KOPT-K1 (cell line): ENCODE data around the gene TGM6.
A peak's percentile ranks its signal among the peaks of the same experiment; 100 is the strongest.

Experiments used
- H3K27ac ChIP-seq: fragments of 200-600 bp; sonication (generic); 2 replicates; pipeline ENCODE4 v1.5.1; 2016; ENCODE audit warnings: antibody characterized with exemption, mild to moderate bottlenecking, low read depth, low read length; ENCODE audit not compliant: poor library complexity, severe bottlenecking
- H3K36me3 ChIP-seq: fragments of 200-600 bp; sonication (generic); 2 replicates; pipeline ENCODE4 v1.5.1; 2017; ENCODE audit warnings: antibody characterized with exemption, mild to moderate bottlenecking, low read length, moderate library complexity; ENCODE audit not compliant: insufficient read depth
- H3K9me3 ChIP-seq: fragments of 200-600 bp; sonication (generic); 2 replicates; pipeline ENCODE4 v1.5.1; 2017; ENCODE audit warnings: antibody characterized with exemption, low read length, mild to moderate bottlenecking; ENCODE audit not compliant: insufficient read depth, poor library complexity, severe bottlenecking

The TGM6 gene

DNA sequence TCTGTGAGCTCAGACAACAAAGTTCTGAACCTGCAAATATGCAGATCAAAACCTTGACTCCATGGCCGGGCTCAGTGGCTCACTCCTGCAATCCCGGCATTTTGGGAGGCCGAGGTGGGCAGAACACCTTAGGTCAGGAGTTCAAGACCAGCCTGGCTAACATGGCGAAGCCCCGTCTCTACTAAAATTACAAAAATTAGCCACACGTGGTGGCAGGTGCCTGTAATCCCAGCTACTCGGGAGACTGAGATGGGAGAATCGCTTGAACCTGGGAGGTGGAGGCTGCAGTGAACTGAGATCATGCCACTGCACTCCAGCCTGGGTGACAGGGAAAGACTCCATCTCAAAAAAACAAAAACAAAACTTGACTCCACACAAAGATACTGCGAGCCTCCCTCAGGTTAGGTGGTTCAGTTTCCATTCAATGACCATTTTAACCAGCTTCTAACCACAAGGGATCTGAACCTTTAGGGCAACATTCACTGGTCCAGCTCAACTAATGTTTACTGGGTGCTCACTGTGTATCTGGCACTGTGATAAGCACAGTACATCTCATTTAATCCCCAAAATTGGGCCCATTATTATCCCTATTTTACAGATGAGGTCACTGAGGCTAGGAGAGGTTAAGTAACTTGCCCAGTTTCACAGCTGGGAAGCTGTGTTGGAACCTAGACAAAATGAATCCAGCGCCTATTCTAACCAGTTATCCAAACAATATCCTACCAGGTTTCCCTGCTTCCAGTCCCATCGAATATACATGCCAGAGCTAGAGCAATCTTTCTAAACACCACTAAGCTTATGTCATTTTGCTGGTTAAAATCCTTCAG is 88.1 kb downstream of the TGM6 start:
- H3K36me3 ChIP-seq: peaks cover 57% of the 10 kb centered on the region
- H3K9me3 ChIP-seq: no peaks in the 10 kb centered on the region
- H3K27ac ChIP-seq: peak overlapping the region; percentile 93

DNA sequence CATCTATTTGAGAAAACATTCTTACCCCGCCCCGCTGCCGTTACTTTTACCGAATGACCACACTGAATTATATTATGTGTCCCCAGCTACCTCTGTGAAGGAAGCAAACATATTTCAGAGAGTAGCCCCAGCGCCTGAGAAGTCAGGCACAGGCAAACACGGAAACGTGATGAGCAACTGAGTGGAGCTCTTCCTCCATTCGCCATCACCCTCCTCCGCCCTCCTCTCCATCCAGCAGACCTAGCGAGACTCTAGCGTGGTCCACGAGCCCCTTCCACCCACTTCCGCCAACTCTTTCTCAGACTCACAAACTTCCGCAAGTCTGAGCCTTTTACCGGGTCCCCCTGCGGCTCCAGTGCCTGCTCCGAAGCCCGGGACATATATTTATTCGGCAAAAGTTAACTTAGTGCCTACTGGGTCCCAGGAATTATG is 89.3 kb downstream of the TGM6 start:
- H3K9me3 ChIP-seq: no peaks in the 10 kb centered on the region
- peak overlapping the region; percentile 93 for H3K27ac ChIP-seq
- peaks cover 44% of the 10 kb centered on the region for H3K36me3 ChIP-seq

DNA sequence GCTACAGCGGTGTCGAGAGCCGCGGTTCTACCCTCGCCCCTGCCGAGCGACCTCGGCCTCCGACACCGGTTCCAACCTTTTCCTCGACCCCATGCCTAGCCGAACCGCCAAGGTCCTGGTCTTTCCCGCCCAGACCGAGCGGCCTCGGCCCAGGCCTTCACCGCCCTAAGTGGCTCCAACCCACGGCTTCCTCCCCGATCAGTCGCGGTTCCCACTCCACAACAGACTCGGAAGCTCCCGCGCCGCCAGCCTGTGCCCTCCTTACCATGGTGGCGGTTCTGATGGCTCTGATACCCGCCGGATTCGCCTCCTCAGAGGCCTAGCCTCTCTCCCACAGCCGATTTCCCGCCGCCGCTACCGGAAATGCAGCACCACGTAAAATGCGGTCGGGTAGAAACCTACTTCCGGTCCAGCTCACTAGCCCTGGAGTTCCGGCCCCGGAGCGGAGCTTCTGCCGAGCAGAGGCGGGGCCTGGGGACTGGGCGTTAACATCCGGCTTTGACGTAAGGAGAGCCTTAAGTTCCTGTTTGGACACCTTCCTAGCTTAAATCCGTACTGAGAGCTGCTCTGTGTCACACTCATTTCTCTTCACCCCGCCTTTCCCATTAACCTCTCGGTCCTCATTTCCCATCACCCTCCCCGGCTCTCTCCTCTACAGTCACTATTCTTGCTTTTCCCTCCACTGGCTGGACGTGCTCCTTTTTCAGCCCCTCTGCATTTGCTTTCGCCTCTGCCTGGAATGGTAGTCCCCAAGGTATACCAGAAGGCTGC is 89.9 kb downstream of the TGM6 start, which contains the start of gene SNRPB:
Gene SNRPB, minus strand, starts transcription at position 367 of the 771 bp plus-strand sequence. Its CDS starts 99 bp downstream, at position 268.
- Histone ChIP-seq H3K27ac (peak within 1 kb of the TSS; percentile 93), H3K36me3 (peaks cover 38% of the 10 kb centered on the region)

DNA sequence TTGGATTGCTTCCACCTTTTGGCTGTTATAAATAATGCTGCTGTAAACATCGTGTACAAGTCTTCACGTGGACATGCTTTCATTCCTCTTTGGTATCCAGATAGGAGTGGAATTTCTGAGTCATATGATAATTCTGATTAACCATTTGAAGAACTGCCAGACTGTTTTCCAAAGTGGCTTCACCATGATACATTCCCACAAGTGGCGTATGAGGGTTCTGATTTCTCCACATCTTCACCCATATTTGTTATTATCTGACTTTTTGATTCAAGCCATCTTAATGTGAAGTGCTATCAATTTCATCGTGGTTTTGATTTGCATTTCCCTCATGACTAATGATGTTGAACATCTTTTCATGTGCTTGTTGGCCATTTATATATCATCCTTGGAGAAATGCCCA is 92.8 kb downstream of the TGM6 start:
- Histone ChIP-seq H3K9me3 (no peaks in the 10 kb centered on the region), H3K36me3 (peaks cover 9% of the 10 kb centered on the region), H3K27ac (no peak overlapping the region)

More for the DNA sequence above, 89.9 kb downstream of the TGM6 start, which contains the start of gene SNRPB:
- no peaks in the 10 kb centered on the region for H3K9me3 ChIP-seq

GRCh38 chr20:2475850-2476741 is 95.4 kb downstream of the TGM6 start:
- peaks cover 9% of the 10 kb centered on the region; the same call in 1 of the 2 replicates for H3K36me3 ChIP-seq
- H3K9me3 ChIP-seq: no peaks in the 10 kb centered on the region
- no peak overlapping the region for H3K27ac ChIP-seq

- peaks cover 13% of the 10 kb centered on the region; the same call in 1 of the 2 replicates for H3K36me3 ChIP-seq
- no peak overlapping the region for H3K27ac ChIP-seq
- H3K9me3 ChIP-seq: no peaks in the 10 kb centered on the region
Measured at GRCh38 chr20:2476742-2477615, 96.3 kb downstream of the TGM6 start.

DNA sequence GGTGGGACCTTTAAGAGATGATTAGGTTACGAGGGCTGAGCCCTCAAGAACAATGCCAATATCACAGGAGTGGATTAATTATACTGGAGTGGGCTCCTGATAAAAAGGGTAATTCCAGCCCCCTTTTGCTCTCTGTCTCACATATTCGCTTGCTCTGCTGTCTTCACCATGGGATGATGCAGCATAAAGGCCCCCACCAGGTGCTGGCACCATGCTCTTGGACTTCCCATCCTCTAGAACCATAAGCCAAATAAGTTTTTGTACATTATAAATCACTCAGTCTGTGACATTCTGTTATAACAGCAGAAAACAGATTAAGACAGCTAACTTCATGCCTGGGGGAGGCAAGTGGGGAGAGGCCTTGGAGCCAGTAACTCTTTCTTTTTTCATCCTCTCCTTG is 99.7 kb downstream of the TGM6 start:
- Histone ChIP-seq H3K27ac (no peak overlapping the region), H3K9me3 (no peaks in the 10 kb centered on the region), H3K36me3 (peaks cover 46% of the 10 kb centered on the region)
